ENCODE data around the gene SH3BP4.

SH3BP4 gene

DNA sequence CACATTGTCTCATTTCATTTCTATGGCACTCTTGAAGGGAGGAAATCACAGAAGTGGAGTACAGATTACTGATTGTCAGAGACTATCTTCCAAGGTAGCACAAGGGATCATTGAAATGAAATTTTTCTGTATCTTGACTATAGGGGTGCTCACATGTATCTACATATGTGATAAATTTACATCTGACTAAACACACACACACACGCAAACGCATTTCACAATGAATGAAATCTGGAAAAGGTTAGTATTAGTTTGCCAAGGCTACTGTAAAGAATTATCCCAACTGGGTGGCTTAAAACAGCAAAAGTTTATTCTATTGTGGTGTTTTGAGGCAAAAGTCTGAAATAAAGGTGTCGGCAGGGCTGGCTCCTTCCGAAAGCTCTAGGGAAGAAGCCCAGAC lies 144.6 kb downstream of the SH3BP4 start:
- no peak overlapping the region for H3K27ac ChIP-seq
- TF ChIP-seq, protein P1, sequence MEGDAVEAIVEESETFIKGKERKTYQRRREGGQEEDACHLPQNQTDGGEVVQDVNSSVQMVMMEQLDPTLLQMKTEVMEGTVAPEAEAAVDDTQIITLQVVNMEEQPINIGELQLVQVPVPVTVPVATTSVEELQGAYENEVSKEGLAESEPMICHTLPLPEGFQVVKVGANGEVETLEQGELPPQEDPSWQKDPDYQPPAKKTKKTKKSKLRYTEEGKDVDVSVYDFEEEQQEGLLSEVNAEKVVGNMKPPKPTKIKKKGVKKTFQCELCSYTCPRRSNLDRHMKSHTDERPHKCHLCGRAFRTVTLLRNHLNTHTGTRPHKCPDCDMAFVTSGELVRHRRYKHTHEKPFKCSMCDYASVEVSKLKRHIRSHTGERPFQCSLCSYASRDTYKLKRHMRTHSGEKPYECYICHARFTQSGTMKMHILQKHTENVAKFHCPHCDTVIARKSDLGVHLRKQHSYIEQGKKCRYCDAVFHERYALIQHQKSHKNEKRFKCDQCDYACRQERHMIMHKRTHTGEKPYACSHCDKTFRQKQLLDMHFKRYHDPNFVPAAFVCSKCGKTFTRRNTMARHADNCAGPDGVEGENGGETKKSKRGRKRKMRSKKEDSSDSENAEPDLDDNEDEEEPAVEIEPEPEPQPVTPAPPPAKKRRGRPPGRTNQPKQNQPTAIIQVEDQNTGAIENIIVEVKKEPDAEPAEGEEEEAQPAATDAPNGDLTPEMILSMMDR (conservative IDR thresholded peaks at IDR 0.05), result no peak

DNA sequence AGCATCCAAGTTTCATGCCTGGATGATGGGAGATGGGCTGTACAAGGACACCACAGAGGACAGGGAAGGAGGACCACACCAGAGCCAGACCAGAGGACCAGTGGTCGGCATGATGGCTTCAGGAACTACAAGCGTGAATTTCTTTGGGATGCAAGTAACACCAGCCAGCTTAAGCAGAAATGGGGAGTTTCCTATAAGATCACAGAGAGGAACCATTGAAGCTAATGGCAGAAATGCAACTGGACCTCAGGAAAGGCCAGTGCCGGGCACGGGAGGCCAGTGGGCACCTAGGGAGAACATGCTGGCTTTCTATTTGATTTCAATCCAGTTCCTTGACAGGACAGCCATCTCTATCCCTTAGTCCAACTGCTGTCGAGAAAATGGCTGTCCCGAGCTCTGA lies 145.4 kb downstream of the SH3BP4 start:
- H3K27ac ChIP-seq, result no peak overlapping the region

DNA sequence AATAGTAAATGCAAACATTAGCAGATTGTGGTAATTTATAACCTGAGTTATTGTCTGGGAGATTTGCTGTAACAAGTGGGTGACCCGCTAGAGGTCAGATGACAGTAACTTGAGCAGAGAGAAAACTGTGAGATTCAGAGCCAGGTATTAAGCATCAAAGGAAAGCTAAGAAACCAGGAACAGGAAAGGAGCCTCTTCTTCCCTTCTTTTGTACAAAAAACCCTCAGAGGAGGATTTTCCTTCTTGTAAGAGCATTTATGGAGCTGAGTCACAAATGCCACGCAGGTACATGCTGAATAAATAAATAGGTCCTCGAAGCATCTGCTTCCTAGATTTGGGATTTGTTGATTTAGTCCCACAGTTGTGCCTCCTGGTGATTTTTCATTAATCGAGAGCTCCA lies 146.5 kb downstream of the SH3BP4 start:
- H3K27ac ChIP-seq, result no peak overlapping the region
- TF ChIP-seq, protein P1 (conservative IDR thresholded peaks at IDR 0.05), result peak; percentile 23

More for the DNA sequence above, 145.4 kb downstream of the SH3BP4 start:
- TF ChIP-seq, protein P1 (conservative IDR thresholded peaks at IDR 0.05), result no peak

DNA sequence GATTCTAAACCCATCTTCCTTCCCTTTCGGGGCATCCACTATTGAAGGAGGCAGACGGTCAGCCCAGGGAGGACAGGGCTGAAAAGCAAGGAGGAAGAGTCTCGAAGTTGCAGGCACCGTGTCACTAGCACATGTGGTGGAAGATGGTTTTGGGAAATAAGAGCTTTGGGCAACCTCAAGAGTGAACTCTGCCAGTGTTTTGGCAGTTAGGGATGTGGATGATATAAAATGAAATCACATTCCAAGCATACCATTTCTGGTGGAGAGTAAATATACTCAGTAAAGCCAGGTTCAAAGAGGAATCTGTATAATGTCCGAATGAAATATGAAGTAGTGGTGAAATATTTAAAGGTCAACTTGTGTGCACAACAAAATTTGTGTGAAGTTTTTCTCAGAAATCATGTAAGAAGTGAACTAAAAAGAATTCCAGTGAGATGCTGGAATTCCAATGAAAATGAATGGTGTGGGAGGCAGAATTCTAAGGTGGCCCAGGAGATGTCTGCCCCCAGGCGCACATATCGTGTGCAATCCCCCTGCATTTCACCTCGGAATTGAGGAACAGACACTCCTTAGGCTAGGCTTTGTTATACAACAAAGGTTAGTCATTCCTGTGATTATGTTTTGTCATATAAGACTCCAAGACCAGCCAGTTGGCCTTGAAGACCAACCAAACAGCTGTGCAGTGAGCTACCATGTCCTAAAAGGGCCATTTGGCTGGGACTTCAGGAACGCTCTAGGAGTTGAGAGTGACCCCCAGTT lies 147.1 kb downstream of the SH3BP4 start:
- no peak overlapping the region for H3K27ac ChIP-seq
- TF ChIP-seq, protein P1 (conservative IDR thresholded peaks at IDR 0.05), result no peak

DNA sequence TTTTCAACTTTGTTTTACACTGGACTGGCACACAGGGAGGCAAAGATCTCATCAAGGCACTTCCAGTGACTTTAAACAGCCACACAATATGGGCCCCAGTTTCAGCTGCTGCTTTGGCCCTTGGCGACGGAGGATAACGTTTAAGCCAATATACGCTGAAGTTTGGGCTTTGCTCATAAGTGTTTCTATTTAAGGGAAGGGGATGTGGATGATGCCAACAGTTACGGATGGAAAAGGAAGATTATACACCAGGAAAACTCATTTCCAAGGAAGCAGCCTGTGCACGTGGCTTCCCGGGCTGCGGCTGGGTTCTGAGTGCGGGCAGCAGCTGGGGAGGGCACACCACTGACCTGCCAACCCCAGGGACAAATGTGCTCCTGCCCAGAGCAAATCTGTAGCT lies 151.1 kb downstream of the SH3BP4 start:
- H3K27ac ChIP-seq, result no peak overlapping the region
- TF ChIP-seq, protein P1 (conservative IDR thresholded peaks at IDR 0.05), result no peak

Measured in VCaP (cell line).